Osteoblast (primary cell): ENCODE measurements around the gene GSK3A. TPM values are rescaled to one million over a fixed set of nuclear protein-coding genes. Genes with fewer than 3 reads are reported as not detected.

Source experiments
- DNase-seq: peaks from one replicate; pipeline ENCODE4 v3.0.0; 2011; ENCODE audit warnings: low spot score, mixed read lengths; ENCODE audit not compliant: insufficient read length; ENCODE audit errors: missing footprints
- H2AFZ ChIP-seq: 2 replicates; pipeline ENCODE4 v1.6.0; 2011; ENCODE audit warnings: mild to moderate bottlenecking, low read length
- H3K27ac ChIP-seq: 2 replicates; pipeline ENCODE4 v1.5.1; 2011; ENCODE audit warnings: mild to moderate bottlenecking, low read depth, low read length, moderate library complexity
- H3K27me3 ChIP-seq: 2 replicates; pipeline ENCODE4 v1.6.0; 2012; ENCODE audit warnings: mild to moderate bottlenecking, control low read depth, inconsistent platforms, low read length, moderate library complexity; ENCODE audit not compliant: insufficient read depth
- H3K36me3 ChIP-seq: 2 replicates; pipeline ENCODE4 v1.5.1; 2011; ENCODE audit warnings: mild to moderate bottlenecking, low read length, control low read depth, moderate library complexity; ENCODE audit not compliant: insufficient read depth
- H3K4me1 ChIP-seq: 2 replicates; pipeline ENCODE4 v1.5.1; 2011; ENCODE audit warnings: mild to moderate bottlenecking, low read length, control low read depth, moderate library complexity; ENCODE audit not compliant: insufficient read depth
- H3K4me2 ChIP-seq: 2 replicates; pipeline ENCODE4 v1.6.0; 2011; ENCODE audit warnings: mild to moderate bottlenecking, low read length; ENCODE audit not compliant: insufficient read depth
- H3K4me3 ChIP-seq: fragments of 200-600 bp; sonication (generic); 3 replicates; pipeline ENCODE4 v1.5.1; 2012; ENCODE audit warnings: mild to moderate bottlenecking, low read length, inconsistent platforms; ENCODE audit not compliant: insufficient read depth
- H3K79me2 ChIP-seq: 2 replicates; pipeline ENCODE4 v1.6.0; 2012; ENCODE audit warnings: mild to moderate bottlenecking, low read length, control low read depth, inconsistent platforms; ENCODE audit not compliant: insufficient read depth
- H3K9me3 ChIP-seq: 2 replicates; pipeline ENCODE4 v1.5.1; 2011; ENCODE audit warnings: low read depth, low read length, control low read depth
- H4K20me1 ChIP-seq: 2 replicates; pipeline ENCODE4 v1.6.0; 2012; ENCODE audit warnings: mild to moderate bottlenecking, low read length, control low read depth; ENCODE audit not compliant: insufficient read depth
- total RNA-seq: library from RNA; depleted of rRNA; stranded (reverse); fragments of >200 nt; gene quantifications from 2 replicates; pipeline ENCODE4 v1.2.3, GENCODE V29; 2012
- TF ChIP-seq, protein P1 (sequence below): IDR thresholded peaks from 2 replicates; pipeline ENCODE4 v1.5.1; 2011; ENCODE audit warnings: mild to moderate bottlenecking, low read depth, low read length, moderate library complexity; ENCODE audit errors: extremely low read depth

The GSK3A gene
- total RNA-seq, 1 donor, result 18.1 TPM

DNA sequence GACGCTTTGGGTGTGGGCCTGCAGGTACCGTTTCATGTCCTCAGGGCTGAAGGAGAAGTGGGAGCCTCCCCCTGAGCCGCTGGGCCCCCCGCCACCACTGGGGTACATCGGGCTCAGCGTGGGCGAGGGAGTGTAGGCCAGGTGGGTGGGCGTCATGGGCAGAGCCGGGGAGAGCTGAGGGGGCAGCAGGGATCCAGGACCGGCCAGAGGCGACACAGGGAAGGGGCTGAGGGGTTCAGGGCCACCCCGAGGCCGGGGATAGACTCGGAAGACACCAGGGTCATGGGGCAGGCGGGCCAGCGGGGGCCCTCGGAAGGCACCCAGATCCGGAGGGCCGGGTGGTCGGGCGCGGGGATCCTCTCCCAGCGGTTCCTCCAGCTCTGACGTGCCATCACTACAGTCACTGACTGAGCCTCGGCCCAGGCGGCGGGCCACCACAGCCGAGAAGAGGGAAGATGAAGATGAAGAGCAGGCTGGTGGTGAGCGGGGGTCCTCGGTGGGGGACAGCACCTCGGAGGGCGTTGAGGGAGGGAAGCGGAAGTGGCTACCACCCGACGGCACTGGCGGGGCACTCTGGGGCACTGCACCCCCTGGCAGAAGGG, 6.8 kb upstream of the GSK3A start:
- Histone ChIP-seq H3K4me2 (no peak overlapping the region), H3K9me3 (no peaks in the 10 kb centered on the region), H3K27me3 (no peaks in the 10 kb centered on the region), H3K36me3 (peaks cover 19% of the 10 kb centered on the region), H4K20me1 (peaks cover 29% of the 10 kb centered on the region), H2AFZ (no peak overlapping the region), H3K4me1 (peaks cover 57% of the 10 kb centered on the region), H3K79me2 (peaks cover 68% of the 10 kb centered on the region), H3K4me3 (no peak overlapping the region), H3K27ac (peak overlapping the region; percentile 73)
- peak; percentile 63 for DNase-seq
- TF ChIP-seq, protein P1, sequence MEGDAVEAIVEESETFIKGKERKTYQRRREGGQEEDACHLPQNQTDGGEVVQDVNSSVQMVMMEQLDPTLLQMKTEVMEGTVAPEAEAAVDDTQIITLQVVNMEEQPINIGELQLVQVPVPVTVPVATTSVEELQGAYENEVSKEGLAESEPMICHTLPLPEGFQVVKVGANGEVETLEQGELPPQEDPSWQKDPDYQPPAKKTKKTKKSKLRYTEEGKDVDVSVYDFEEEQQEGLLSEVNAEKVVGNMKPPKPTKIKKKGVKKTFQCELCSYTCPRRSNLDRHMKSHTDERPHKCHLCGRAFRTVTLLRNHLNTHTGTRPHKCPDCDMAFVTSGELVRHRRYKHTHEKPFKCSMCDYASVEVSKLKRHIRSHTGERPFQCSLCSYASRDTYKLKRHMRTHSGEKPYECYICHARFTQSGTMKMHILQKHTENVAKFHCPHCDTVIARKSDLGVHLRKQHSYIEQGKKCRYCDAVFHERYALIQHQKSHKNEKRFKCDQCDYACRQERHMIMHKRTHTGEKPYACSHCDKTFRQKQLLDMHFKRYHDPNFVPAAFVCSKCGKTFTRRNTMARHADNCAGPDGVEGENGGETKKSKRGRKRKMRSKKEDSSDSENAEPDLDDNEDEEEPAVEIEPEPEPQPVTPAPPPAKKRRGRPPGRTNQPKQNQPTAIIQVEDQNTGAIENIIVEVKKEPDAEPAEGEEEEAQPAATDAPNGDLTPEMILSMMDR, result no peak

DNA sequence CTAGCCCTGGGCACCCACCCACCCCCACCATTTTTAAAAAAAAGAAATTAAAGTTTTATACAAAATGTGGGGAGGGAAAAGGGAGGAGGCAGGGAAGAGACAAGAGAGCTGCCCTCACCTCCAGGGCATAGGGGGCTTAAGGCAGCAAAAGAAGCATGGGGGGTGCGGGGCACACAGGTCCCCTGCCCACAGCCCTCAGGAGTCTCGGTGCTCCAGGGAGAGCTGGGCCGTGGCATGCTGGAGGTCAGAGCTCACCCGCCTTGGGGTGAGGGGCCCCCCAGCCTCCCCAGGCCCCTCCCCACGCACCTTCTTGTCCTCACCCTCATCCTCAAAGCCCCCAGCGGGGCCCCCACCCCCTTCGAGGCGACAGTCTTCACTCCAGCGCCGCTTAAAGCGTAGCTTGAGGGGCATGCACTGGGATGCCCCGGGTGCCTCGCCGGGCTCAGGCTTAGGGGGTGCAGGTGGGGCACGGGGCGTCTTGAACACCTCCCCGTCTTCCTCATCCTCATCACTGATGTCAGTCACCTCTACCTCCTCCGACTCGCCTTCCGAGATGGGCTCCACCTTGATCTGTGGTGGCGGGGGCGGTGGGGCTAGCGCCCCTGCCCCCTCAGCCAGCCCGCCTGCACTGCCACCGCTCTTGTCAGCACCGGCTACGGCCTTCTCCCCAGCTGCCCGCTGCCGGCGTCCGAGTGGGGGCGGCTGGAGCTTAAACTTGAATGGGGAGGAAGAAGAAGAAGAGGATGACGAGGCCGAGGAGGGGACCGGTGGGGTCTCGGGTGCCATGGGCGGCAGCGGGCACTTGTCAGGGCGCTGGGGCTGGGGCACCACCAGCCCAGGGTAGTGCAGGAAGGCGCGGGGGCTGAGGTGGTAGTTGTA, 6.1 kb upstream of the GSK3A start:
- no peaks in the 10 kb centered on the region for H3K27me3 ChIP-seq
- peak; percentile 68 for DNase-seq
- peaks cover 64% of the 10 kb centered on the region for H3K79me2 ChIP-seq
- H3K36me3 ChIP-seq, result peaks cover 19% of the 10 kb centered on the region
- H3K9me3 ChIP-seq, result no peaks in the 10 kb centered on the region
- TF ChIP-seq, protein P1, result no peak
- no peak overlapping the region for H3K27ac ChIP-seq
- H4K20me1 ChIP-seq, result peaks cover 29% of the 10 kb centered on the region
- no peak overlapping the region for H2AFZ ChIP-seq
- H3K4me1 ChIP-seq, result peaks cover 61% of the 10 kb centered on the region
- H3K4me2 ChIP-seq, result no peak overlapping the region
- no peak overlapping the region for H3K4me3 ChIP-seq

DNA sequence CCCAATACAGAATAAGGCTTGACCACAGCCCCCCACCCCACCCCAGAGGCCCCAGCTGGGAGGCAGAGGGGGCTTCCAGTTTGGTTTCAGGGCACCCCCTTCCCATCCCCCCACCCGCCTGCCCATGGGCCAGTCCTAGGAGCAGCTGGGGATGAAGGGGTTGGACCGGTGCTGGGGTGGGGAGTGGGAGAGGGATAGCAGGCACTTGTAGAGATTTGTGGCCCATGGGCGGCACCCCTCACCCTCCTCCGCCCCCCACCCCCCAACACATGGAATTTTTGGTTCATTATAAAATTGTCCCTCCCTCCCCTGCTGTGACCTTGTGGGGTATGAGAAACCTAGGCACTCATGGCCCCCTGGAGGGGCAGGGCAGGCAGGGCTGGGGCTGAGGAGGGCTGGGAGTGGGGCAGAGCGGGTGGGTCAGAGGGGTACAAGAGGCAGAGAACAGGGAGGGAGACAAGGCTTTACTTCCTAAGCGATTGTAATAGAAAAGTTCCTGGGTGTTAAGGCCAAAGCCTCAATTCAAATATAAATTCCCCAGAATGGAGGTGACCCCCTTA, 5.3 kb upstream of the GSK3A start:
- Histone ChIP-seq H3K4me3 (no peak overlapping the region), H3K4me2 (no peak overlapping the region), H3K79me2 (peaks cover 56% of the 10 kb centered on the region), H3K27ac (peak overlapping the region; percentile 81), H3K9me3 (no peaks in the 10 kb centered on the region), H3K27me3 (no peaks in the 10 kb centered on the region), H2AFZ (no peak overlapping the region), H3K4me1 (peaks cover 57% of the 10 kb centered on the region), H3K36me3 (peaks cover 19% of the 10 kb centered on the region), H4K20me1 (peaks cover 29% of the 10 kb centered on the region)
- peak; percentile 66 for DNase-seq
- TF ChIP-seq, protein P1, result no peak
